GM12891 (cell line): ENCODE data around the gene PRR20E.

ENCODE experiments used
- POLR2A ChIP-seq: IDR thresholded peaks from 2 replicates; pipeline ENCODE4 v1.6.1; 2011; ENCODE audit warnings: low read depth, low read length, control low read depth
- POLR2AphosphoS5 ChIP-seq: IDR thresholded peaks from 2 replicates; pipeline ENCODE4 v1.6.1; 2011; ENCODE audit warnings: low read depth, low read length, control low read depth
- SPI1 ChIP-seq: IDR thresholded peaks from 2 replicates; pipeline ENCODE4 v1.6.1; 2011; ENCODE audit warnings: low read depth, low read length, control low read depth
- TAF1 ChIP-seq: IDR thresholded peaks from 2 replicates; pipeline ENCODE4 v1.6.1; 2011; ENCODE audit warnings: low read depth, low read length, control low read depth

- TF ChIP-seq POLR2A (no peak), POLR2AphosphoS5 (no peak), SPI1 (no peak), TAF1 (no peak)
These were observed 43.3 kb upstream of the PRR20E start for GRCh38 chr13:57123681-57124080.
